ENCODE data around the gene FOCAD. TPM values are rescaled to one million over a fixed set of nuclear protein-coding genes. Genes with fewer than 3 reads are reported as not detected.

The FOCAD gene
- total RNA-seq, 1 donor from 2014 or later = 38.4 TPM

DNA sequence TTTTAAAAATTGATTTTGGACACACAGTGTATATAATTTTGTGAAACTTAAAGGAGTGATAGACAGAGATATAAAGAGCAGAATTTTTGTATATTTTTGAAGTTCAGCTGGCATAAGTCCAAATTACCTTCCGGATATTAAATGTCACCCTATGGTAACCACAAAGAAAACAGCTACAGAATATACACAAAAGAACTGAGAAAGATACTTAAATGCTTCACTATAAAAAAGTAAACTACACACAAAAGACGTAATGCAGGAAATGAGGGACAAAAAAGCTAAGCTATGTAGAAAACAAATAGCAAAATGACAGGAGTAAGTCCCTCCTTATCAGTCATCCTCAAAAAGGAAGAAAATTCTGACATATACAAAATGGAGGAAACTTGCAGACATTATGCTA is 318.0 kb downstream of the FOCAD start:
- peaks cover 27% of the 10 kb centered on the region for H3K36me3 Mint-ChIP-seq (ENCODE audit: unreplicated experiment)
- TF ChIP-seq, protein P1, sequence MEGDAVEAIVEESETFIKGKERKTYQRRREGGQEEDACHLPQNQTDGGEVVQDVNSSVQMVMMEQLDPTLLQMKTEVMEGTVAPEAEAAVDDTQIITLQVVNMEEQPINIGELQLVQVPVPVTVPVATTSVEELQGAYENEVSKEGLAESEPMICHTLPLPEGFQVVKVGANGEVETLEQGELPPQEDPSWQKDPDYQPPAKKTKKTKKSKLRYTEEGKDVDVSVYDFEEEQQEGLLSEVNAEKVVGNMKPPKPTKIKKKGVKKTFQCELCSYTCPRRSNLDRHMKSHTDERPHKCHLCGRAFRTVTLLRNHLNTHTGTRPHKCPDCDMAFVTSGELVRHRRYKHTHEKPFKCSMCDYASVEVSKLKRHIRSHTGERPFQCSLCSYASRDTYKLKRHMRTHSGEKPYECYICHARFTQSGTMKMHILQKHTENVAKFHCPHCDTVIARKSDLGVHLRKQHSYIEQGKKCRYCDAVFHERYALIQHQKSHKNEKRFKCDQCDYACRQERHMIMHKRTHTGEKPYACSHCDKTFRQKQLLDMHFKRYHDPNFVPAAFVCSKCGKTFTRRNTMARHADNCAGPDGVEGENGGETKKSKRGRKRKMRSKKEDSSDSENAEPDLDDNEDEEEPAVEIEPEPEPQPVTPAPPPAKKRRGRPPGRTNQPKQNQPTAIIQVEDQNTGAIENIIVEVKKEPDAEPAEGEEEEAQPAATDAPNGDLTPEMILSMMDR (IDR thresholded peaks at IDR 0.05) = no peak
- DNase-seq (ENCODE audit: extremely low spot score, unreplicated experiment) = no peak
- H3K9me3 Mint-ChIP-seq (ENCODE audit: unreplicated experiment) = peaks cover 14% of the 10 kb centered on the region
- peaks cover 18% of the 10 kb centered on the region for H3K4me1 Mint-ChIP-seq (ENCODE audit: unreplicated experiment)
- no peaks in the 10 kb centered on the region for H3K27me3 Mint-ChIP-seq (ENCODE audit: unreplicated experiment)
- H3K27ac Mint-ChIP-seq (ENCODE audit: unreplicated experiment) = no peak overlapping the region
- H3K4me3 Mint-ChIP-seq (ENCODE audit: unreplicated experiment) = no peak overlapping the region

DNA sequence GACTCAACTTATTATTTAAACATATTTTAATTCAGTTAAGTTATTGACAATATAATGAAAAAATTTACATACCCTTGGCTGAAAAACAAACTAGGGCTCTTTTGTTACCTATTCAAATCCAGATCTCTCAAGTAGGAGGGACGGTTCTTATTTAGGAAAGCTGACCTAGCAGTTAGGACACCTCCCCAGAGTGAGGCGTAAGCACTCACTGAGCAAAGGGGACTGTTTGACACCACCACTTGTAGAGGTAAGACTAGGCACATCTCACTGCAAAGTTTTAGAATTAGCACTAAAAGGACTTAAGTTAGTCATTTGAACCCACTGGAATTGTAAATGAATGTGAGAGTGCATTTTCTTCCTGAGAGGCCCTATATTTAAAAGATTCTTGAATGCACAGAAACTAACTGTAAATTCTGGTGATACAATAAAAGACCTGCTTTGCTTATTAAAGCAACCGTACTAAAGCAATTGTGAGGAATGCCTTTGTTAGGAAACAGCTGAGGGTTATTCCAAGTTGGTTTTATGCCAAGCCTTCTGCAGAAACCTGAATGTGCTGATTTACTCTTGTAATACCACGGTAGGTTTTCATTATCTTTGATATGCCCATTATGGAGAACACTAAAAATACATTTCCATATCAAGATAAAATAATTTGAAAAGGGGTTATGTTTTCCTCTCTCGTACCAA is 331.2 kb downstream of the FOCAD start:
- H3K4me3 Mint-ChIP-seq (ENCODE audit: unreplicated experiment) = no peak overlapping the region
- H3K4me1 Mint-ChIP-seq (ENCODE audit: unreplicated experiment) = peaks cover 32% of the 10 kb centered on the region
- TF ChIP-seq, protein P1 (IDR thresholded peaks at IDR 0.05) = no peak
- no peaks in the 10 kb centered on the region for H3K27me3 Mint-ChIP-seq (ENCODE audit: unreplicated experiment)
- no peaks in the 10 kb centered on the region for H3K9me3 Mint-ChIP-seq (ENCODE audit: unreplicated experiment)
- H3K27ac Mint-ChIP-seq (ENCODE audit: unreplicated experiment) = no peak overlapping the region
- H3K36me3 Mint-ChIP-seq (ENCODE audit: unreplicated experiment) = peaks cover 10% of the 10 kb centered on the region
- no peak for DNase-seq (ENCODE audit: extremely low spot score, unreplicated experiment)

DNA sequence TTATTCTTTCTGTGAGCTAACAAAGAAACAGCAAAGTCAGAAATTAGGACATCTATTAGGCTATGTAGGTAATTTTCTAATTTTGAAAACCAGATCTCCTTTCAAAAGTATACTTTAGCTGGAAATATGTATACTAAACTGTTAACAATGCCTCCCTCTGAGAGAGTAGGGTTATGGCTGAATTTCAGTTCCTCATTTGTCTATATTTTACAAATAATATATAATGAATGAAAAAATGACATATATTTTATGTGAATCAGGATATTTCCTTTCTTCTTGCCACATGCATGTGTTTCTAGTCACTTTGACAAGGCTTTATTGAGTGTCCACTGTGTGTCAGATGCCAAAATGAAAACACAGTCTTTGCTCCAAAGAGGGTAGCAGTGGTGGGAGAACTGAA is 331.9 kb downstream of the FOCAD start:
- Mint-ChIP-seq H3K27me3 (ENCODE audit: unreplicated experiment) (no peaks in the 10 kb centered on the region), H3K4me3 (ENCODE audit: unreplicated experiment) (no peak overlapping the region), H3K27ac (ENCODE audit: unreplicated experiment) (peak overlapping the region; percentile 84), H3K4me1 (ENCODE audit: unreplicated experiment) (peaks cover 32% of the 10 kb centered on the region), H3K9me3 (ENCODE audit: unreplicated experiment) (no peaks in the 10 kb centered on the region), H3K36me3 (ENCODE audit: unreplicated experiment) (peaks cover 7% of the 10 kb centered on the region)
- no peak for DNase-seq (ENCODE audit: extremely low spot score, unreplicated experiment)
- TF ChIP-seq, protein P1 (IDR thresholded peaks at IDR 0.05) = no peak

DNA sequence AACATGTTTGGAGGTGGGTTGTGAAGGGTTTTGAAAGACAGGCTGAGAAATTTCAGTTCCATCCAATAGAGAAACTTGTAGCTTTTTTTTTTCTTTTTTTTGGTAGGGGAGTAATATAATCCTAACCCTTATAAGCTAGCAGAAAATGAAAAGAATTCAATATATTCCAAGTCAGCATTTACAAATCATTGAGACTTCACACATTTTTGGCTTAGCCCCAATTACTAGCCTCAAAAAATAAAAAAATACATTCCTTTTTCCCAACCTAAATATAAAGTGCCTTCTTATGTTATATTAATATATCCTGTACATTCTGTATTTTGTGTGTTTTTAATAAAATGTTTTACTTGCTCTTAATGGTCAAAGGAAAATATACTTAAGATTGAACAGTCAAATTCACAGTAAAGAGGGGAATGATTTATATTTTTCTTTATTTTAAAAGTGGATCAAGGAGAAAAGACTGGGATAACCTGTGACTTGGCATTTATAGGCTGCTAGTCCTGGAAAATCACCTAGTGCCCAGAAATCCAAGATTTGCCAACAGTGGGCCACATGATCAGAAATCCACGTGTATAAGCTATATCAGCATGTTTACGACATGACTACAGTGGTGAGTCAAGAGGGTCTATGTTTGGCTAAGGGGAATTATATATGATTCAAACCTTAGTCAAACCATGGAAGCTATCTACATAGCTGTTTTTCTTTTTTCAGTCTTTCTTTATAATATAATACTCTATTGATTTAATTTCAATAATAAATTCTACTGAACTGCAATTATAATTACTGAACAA is 332.8 kb downstream of the FOCAD start:
- no peaks in the 10 kb centered on the region for H3K9me3 Mint-ChIP-seq (ENCODE audit: unreplicated experiment)
- H3K36me3 Mint-ChIP-seq (ENCODE audit: unreplicated experiment) = peaks cover 7% of the 10 kb centered on the region
- no peak for DNase-seq (ENCODE audit: extremely low spot score, unreplicated experiment)
- no peaks in the 10 kb centered on the region for H3K27me3 Mint-ChIP-seq (ENCODE audit: unreplicated experiment)
- H3K27ac Mint-ChIP-seq (ENCODE audit: unreplicated experiment) = peak overlapping the region; percentile 84
- no peak overlapping the region for H3K4me3 Mint-ChIP-seq (ENCODE audit: unreplicated experiment)
- TF ChIP-seq, protein P1 (IDR thresholded peaks at IDR 0.05) = no peak
- H3K4me1 Mint-ChIP-seq (ENCODE audit: unreplicated experiment) = peaks cover 32% of the 10 kb centered on the region

DNA sequence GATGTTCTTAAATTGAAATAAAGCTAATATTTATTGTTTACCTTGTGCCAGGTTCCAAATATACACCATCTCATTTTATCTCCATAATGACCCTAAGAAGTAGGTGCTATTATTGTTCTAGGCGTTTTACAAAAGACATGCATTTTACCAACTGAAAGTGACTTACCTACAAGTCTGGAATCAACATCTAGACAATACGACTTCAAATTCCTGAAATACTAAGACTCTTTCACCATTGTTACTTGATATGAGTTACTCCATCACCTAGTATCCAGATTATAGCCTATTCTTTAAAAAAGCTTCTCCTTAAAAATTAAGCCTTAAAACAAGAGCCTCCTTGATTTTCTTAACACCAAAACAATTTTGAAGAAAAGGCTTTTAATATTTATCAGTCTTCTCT is 334.1 kb downstream of the FOCAD start:
- no peak overlapping the region for H3K4me3 Mint-ChIP-seq (ENCODE audit: unreplicated experiment)
- no peak overlapping the region for H3K27ac Mint-ChIP-seq (ENCODE audit: unreplicated experiment)
- H3K9me3 Mint-ChIP-seq (ENCODE audit: unreplicated experiment) = no peaks in the 10 kb centered on the region
- H3K4me1 Mint-ChIP-seq (ENCODE audit: unreplicated experiment) = peaks cover 32% of the 10 kb centered on the region
- TF ChIP-seq, protein P1 (IDR thresholded peaks at IDR 0.05) = no peak
- H3K27me3 Mint-ChIP-seq (ENCODE audit: unreplicated experiment) = no peaks in the 10 kb centered on the region
- no peak for DNase-seq (ENCODE audit: extremely low spot score, unreplicated experiment)
- H3K36me3 Mint-ChIP-seq (ENCODE audit: unreplicated experiment) = peaks cover 7% of the 10 kb centered on the region

Data from osteocyte (in vitro differentiated cells).